Activated CD4-positive, alpha-beta T cell treated with anti-CD3 and anti-CD28 coated beads, Interleukin-2, amount 50 U/mL, for 1 hour (primary cell): ENCODE data around the gene CEP85L.

Experiments
- DNase-seq: peaks from one replicate; pipeline ENCODE4 v3.0.0-alpha.2; 2020

Gene CEP85L

GRCh38 chr6:118651282-118652050, at the start of gene CEP85L:
CEP85L (minus strand) TSS chr6:118651591; CDS start chr6:118651269, 322 bp downstream.
- peak; percentile 89 for DNase-seq

GRCh38 chr6:118700531-118700930, 49.1 kb upstream of the CEP85L start:
- DNase-seq: no peak

GRCh38 chr6:118697554-118697953, 46.2 kb upstream of the CEP85L start:
- DNase-seq: no peak

- DNase-seq: no peak
Measured at GRCh38 chr6:118696271-118696670, 44.9 kb upstream of the CEP85L start.

- no peak for DNase-seq
Measured at GRCh38 chr6:118693562-118693961, 42.2 kb upstream of the CEP85L start.

GRCh38 chr6:118685823-118686449, 34.5 kb upstream of the CEP85L start:
- no peak for DNase-seq

GRCh38 chr6:118683881-118684872, 32.8 kb upstream of the CEP85L start:
- DNase-seq: no peak

GRCh38 chr6:118680452-118681095, 29.2 kb upstream of the CEP85L start:
- no peak for DNase-seq

- no peak for DNase-seq
Measured at GRCh38 chr6:118679327-118679901, 28.0 kb upstream of the CEP85L start.

- DNase-seq: no peak
Measured at GRCh38 chr6:118678866-118679265, 27.5 kb upstream of the CEP85L start.

GRCh38 chr6:118677193-118677592, 25.8 kb upstream of the CEP85L start:
- DNase-seq: no peak

- DNase-seq: no peak
Measured at GRCh38 chr6:118675225-118675624, 23.8 kb upstream of the CEP85L start.

GRCh38 chr6:118674772-118675171, 23.4 kb upstream of the CEP85L start:
- no peak for DNase-seq

- DNase-seq: no peak
Measured at GRCh38 chr6:118672678-118673077, 21.3 kb upstream of the CEP85L start.

- DNase-seq: no peak
Measured at GRCh38 chr6:118669561-118669960, 18.2 kb upstream of the CEP85L start.

- no peak for DNase-seq
Measured at GRCh38 chr6:118668761-118669385, 17.5 kb upstream of the CEP85L start.

- no peak for DNase-seq
Measured at GRCh38 chr6:118667988-118668387, 16.6 kb upstream of the CEP85L start.

GRCh38 chr6:118665011-118665410, 13.6 kb upstream of the CEP85L start:
- DNase-seq: peak; percentile 19

GRCh38 chr6:118663993-118664985, 12.9 kb upstream of the CEP85L start:
- DNase-seq: no peak

- DNase-seq: no peak
Measured at GRCh38 chr6:118661831-118662230, 10.4 kb upstream of the CEP85L start.

- peak; percentile 55 for DNase-seq
Measured at GRCh38 chr6:118660218-118660569, 8.8 kb upstream of the CEP85L start.
